K562 (cell line): ENCODE results near the gene DRAXIN. TPM values are rescaled to one million over a fixed set of nuclear protein-coding genes. Genes with fewer than 3 reads are reported as not detected.

Experiments used
- GTF2E2 ChIP-seq: fragments of 200-800 bp; sonication (Bioruptor generic); IDR thresholded peaks from 2 replicates; pipeline ENCODE4 v1.6.1; 2016; ENCODE audit warnings: missing genetic modification characterization, missing compliant biosample characterization
- KHSRP ChIP-seq: fragments of 450-650 bp; IDR thresholded peaks from 2 replicates; pipeline ENCODE4 v1.6.1; 2017
- MTF1 ChIP-seq: fragments of 250-450 bp; sonication (Bioruptor Pico); IDR thresholded peaks from 2 replicates; pipeline ENCODE4 v1.9.0; 2021; ENCODE audit warnings: moderate library complexity, mild to moderate bottlenecking, inconsistent platforms, borderline replicate concordance
- PYGO2 ChIP-seq: fragments of 450-650 bp; IDR thresholded peaks from 2 replicates; pipeline ENCODE4 v1.6.1; 2016; ENCODE audit warnings: mild to moderate bottlenecking, missing genetic modification characterization, moderate library complexity, missing compliant biosample characterization
- RCOR1 ChIP-seq, 2 experiments: IDR thresholded peaks; 2 replicates each; pipeline ENCODE4 v1.6.1; 2012; ENCODE audit warnings: low read depth in 2 of 2, low read length in 2 of 2, borderline replicate concordance in 1 of 2, improper control_type of control experiment in 1 of 2
- SRF ChIP-seq, 2 experiments: fragments of 250-450, 450-650 bp in 1 of 2; sonication (Bioruptor Pico) in 1 of 2; sonication (generic) in 1 of 2; formaldehyde crosslinking; IDR thresholded peaks; 2 replicates each; pipeline versions ENCODE4 v1.5.0 to v1.5.1; 2020 to 2022; ENCODE audit warnings: mild to moderate bottlenecking in 1 of 2, missing genetic modification reagents in 1 of 2
- XRCC4 ChIP-seq: IDR thresholded peaks from one replicate; pipeline ENCODE4 v1.6.1; 2011; ENCODE audit not compliant: insufficient read depth, insufficient read length; ENCODE audit errors: extremely low read depth
- ZNF140 ChIP-seq: fragments of 250-450 bp; sonication (Bioruptor Pico); IDR thresholded peaks from 2 replicates; pipeline ENCODE4 v1.8.0; 2021; ENCODE audit warnings: moderate library complexity, mild to moderate bottlenecking, inconsistent platforms
- ZNF384 ChIP-seq: IDR thresholded peaks from 2 replicates; pipeline ENCODE4 v1.6.1; 2012; ENCODE audit warnings: low read depth, low read length, improper control_type of control experiment
- ZNF589 ChIP-seq: fragments of 200-800 bp; sonication (Bioruptor generic); IDR thresholded peaks from 2 replicates; pipeline ENCODE4 v1.6.1; 2016; ENCODE audit warnings: low read depth, missing genetic modification characterization, missing compliant biosample characterization
- polyA plus RNA-seq, 8 experiments: library from polyadenylated mRNA; depleted of rRNA in 4 of 8; stranded (reverse) in 5 of 8; unstranded in 3 of 8; fragments of >200 nt; fragmentation: Nextera tagmentation in 2 of 8; fragmentation: Illumina TruSeq in 1 of 8; extraction: Ambion mirVana in 2 of 8; extraction: Trizol in 1 of 8; gene quantifications; 2 replicates each; pipeline versions ENCODE4 v1.2.1 to v1.2.3, GENCODE V29; 2011 to 2014; ENCODE audit warnings: inconsistent platforms in 1 of 8, missing spikeins in 1 of 8
- total RNA-seq, 7 experiments: library from RNA; depleted of rRNA in 6 of 7; stranded (reverse); fragments of >200 nt in 6 of 7; fragmentation: Illumina TruSeq in 2 of 7; extraction: Trizol in 2 of 7; gene quantifications; 2 replicates each; pipeline versions ENCODE4 v1.2.1 to v1.2.3, GENCODE V29; 2011 to 2021; ENCODE audit warnings: low replicate concordance in 1 of 7
- TF ChIP-seq, protein P1 (sequence below): fragments of 250-450 bp; sonication (Bioruptor Pico); IDR thresholded peaks from 2 replicates; pipeline ENCODE4 v1.8.0; 2021; ENCODE audit warnings: mild to moderate bottlenecking, moderate library complexity
- TF ChIP-seq, protein P2 (sequence below): conservative IDR thresholded peaks from 2 replicates; pipeline ENCODE4 v1.6.1; 2011; ENCODE audit warnings: low read depth, mild to moderate bottlenecking, low read length; ENCODE audit not compliant: control insufficient read depth
- TF ChIP-seq, protein P3 (sequence below): fragments of 450-650 bp; IDR thresholded peaks from 2 replicates; pipeline ENCODE4 v1.7.0; 2016; ENCODE audit warnings: borderline replicate concordance
- TF ChIP-seq, protein P4 (sequence below), 2 experiments: fragments of 150-350 bp in 1 of 2; IDR thresholded peaks; 2 replicates each; pipeline ENCODE4 v1.6.1; 2012 to 2016; ENCODE audit warnings: low read depth in 2 of 2, low read length in 2 of 2, mild to moderate bottlenecking in 1 of 2, moderate library complexity in 1 of 2
- TF ChIP-seq, protein P5 (sequence below): sonication (generic); formaldehyde crosslinking; IDR thresholded peaks from 2 replicates; pipeline ENCODE4 v1.8.0; 2022; ENCODE audit warnings: mild to moderate bottlenecking, low read depth, missing genetic modification reagents

The DRAXIN gene
- total and polyA plus RNA-seq, 9 of the 15 experiments (the other 6 are each of a cell fraction or from before 2014, with no cell fraction given), result 0.01 to 0.04 (median 0.01) TPM; not detected in 6

DNA sequence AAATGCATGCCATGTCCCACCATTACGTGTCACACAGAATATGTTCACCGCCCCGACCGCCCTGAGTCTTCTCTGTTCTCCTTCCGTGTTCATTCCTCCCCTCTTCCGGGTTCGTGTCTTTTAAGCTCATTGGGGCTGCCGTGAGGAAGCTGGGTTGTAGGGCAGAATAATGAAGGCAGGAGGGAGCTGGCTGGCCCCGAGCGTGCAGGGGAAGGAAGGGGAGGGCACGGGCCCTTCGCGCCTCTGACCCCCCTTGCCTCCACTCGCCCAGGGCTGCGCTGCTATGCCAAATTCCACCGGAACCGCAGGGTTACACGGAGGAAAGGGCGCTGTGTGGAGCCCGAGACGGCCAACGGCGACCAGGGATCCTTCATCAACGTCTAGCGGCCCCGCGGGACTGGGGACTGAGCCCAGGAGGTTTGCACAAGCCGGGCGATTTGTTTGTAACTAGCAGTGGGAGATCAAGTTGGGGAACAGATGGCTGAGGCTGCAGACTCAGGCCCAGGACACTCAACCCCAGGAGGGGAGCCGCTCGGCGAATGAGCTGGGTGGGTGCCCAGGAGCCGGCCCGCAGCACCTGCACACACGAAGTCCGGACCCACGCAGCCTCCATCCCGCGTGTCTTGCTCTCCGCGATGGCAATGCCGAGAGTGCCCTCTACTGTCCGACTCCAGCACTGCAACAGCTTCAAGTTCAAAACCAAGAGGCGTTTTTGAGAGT lies 28.0 kb downstream of the DRAXIN start (continued):
- TF ChIP-seq ZNF384 (no peak), XRCC4 (no peak), SRF (CRISPR knock-in tag; IDR thresholded peaks at IDR 0.05) (no peak), RCOR1 (IDR thresholded peaks at IDR 0.05; ENCODE audit: borderline replicate concordance in 1 of 2, low read depth in 2 of 2, low read length in 2 of 2) (peak in 1 of 2 experiments; percentile 67; a peak in 2 of 4 replicates), MTF1 (CRISPR knock-in tag) (no peak), KHSRP (no peak), ZNF589 (CRISPR knock-in tag) (no peak), ZNF140 (no peak), GTF2E2 (tag) (no peak), PYGO2 (tag) (no peak)
- TF ChIP-seq, protein P1, sequence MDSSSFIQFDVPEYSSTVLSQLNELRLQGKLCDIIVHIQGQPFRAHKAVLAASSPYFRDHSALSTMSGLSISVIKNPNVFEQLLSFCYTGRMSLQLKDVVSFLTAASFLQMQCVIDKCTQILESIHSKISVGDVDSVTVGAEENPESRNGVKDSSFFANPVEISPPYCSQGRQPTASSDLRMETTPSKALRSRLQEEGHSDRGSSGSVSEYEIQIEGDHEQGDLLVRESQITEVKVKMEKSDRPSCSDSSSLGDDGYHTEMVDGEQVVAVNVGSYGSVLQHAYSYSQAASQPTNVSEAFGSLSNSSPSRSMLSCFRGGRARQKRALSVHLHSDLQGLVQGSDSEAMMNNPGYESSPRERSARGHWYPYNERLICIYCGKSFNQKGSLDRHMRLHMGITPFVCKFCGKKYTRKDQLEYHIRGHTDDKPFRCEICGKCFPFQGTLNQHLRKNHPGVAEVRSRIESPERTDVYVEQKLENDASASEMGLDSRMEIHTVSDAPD (CRISPR knock-in tag), result no peak
- TF ChIP-seq, protein P2, sequence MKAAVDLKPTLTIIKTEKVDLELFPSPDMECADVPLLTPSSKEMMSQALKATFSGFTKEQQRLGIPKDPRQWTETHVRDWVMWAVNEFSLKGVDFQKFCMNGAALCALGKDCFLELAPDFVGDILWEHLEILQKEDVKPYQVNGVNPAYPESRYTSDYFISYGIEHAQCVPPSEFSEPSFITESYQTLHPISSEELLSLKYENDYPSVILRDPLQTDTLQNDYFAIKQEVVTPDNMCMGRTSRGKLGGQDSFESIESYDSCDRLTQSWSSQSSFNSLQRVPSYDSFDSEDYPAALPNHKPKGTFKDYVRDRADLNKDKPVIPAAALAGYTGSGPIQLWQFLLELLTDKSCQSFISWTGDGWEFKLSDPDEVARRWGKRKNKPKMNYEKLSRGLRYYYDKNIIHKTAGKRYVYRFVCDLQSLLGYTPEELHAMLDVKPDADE, result 0 out of 2 replicates have a peak, but pooled peaks have one; percentile 43
- TF ChIP-seq, protein P3, sequence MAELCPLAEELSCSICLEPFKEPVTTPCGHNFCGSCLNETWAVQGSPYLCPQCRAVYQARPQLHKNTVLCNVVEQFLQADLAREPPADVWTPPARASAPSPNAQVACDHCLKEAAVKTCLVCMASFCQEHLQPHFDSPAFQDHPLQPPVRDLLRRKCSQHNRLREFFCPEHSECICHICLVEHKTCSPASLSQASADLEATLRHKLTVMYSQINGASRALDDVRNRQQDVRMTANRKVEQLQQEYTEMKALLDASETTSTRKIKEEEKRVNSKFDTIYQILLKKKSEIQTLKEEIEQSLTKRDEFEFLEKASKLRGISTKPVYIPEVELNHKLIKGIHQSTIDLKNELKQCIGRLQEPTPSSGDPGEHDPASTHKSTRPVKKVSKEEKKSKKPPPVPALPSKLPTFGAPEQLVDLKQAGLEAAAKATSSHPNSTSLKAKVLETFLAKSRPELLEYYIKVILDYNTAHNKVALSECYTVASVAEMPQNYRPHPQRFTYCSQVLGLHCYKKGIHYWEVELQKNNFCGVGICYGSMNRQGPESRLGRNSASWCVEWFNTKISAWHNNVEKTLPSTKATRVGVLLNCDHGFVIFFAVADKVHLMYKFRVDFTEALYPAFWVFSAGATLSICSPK, result no peak
- TF ChIP-seq, protein P4, sequence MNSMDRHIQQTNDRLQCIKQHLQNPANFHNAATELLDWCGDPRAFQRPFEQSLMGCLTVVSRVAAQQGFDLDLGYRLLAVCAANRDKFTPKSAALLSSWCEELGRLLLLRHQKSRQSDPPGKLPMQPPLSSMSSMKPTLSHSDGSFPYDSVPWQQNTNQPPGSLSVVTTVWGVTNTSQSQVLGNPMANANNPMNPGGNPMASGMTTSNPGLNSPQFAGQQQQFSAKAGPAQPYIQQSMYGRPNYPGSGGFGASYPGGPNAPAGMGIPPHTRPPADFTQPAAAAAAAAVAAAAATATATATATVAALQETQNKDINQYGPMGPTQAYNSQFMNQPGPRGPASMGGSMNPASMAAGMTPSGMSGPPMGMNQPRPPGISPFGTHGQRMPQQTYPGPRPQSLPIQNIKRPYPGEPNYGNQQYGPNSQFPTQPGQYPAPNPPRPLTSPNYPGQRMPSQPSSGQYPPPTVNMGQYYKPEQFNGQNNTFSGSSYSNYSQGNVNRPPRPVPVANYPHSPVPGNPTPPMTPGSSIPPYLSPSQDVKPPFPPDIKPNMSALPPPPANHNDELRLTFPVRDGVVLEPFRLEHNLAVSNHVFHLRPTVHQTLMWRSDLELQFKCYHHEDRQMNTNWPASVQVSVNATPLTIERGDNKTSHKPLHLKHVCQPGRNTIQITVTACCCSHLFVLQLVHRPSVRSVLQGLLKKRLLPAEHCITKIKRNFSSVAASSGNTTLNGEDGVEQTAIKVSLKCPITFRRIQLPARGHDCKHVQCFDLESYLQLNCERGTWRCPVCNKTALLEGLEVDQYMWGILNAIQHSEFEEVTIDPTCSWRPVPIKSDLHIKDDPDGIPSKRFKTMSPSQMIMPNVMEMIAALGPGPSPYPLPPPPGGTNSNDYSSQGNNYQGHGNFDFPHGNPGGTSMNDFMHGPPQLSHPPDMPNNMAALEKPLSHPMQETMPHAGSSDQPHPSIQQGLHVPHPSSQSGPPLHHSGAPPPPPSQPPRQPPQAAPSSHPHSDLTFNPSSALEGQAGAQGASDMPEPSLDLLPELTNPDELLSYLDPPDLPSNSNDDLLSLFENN (IDR thresholded peaks at IDR 0.05; ENCODE audit: low read depth in 2 of 2, low read length in 2 of 2), result peak in 1 of 2 experiments; percentile 32; a peak in 1 of 4 replicates
- TF ChIP-seq, protein P5, sequence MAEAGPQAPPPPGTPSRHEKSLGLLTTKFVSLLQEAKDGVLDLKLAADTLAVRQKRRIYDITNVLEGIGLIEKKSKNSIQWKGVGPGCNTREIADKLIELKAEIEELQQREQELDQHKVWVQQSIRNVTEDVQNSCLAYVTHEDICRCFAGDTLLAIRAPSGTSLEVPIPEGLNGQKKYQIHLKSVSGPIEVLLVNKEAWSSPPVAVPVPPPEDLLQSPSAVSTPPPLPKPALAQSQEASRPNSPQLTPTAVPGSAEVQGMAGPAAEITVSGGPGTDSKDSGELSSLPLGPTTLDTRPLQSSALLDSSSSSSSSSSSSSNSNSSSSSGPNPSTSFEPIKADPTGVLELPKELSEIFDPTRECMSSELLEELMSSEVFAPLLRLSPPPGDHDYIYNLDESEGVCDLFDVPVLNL (CRISPR knock-in tag), result no peak
